BE2C (cell line): ENCODE measurements around the gene ZNF423.

Experiments used
- DNase-seq: peaks from one replicate; pipeline ENCODE4 v3.0.0-alpha.2; 2020
- H3K27me3 ChIP-seq: fragments of 250-450 bp; sonication (Bioruptor Pico); 2 replicates; pipeline ENCODE4 v1.5.1; 2020; ENCODE audit warnings: mild to moderate bottlenecking
- H3K36me3 ChIP-seq: fragments of 250-450 bp; sonication (Bioruptor Pico); 2 replicates; pipeline ENCODE4 v1.5.1; 2020; ENCODE audit warnings: mild to moderate bottlenecking
- H3K4me1 ChIP-seq: fragments of 250-450 bp; sonication (Bioruptor Pico); 2 replicates; pipeline ENCODE4 v1.5.1; 2020
- H3K4me3 ChIP-seq: 2 replicates; pipeline ENCODE4 v1.5.1; 2011; ENCODE audit warnings: low read depth, low read length
- H3K9me3 ChIP-seq: fragments of 250-450 bp; sonication (Bioruptor Pico); 2 replicates; pipeline ENCODE4 v1.5.1; 2020
- TF ChIP-seq, protein P1 (sequence below): IDR thresholded peaks from 2 replicates; pipeline ENCODE4 v1.5.1; 2012; ENCODE audit warnings: mild to moderate bottlenecking, low read depth, low read length

The ZNF423 gene

DNA sequence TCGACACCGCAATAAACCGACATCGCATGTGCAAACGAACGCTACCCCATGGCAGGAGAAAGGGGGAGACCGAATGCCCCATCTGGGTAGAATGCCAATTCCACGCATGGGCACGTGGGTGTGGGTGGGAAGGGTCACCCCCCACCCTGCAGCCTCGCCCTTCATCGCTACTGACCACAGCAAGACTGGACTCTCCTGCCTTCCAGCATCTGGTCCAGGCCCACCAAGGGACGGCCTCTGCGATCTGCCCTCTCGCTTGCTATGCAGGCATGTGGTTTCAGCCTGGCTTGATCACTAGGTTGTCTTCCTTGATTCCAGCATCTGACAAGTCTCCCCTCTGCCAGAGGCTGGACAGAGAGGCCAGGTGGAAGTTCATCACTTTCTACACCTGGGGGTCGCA lies 323.0 kb downstream of the ZNF423 start:
- Histone ChIP-seq H3K9me3 (no peaks in the 10 kb centered on the region), H3K4me1 (peaks cover 21% of the 10 kb centered on the region), H3K4me3 (no peak overlapping the region), H3K27me3 (no peaks in the 10 kb centered on the region), H3K36me3 (no peaks in the 10 kb centered on the region)
- TF ChIP-seq, protein P1, sequence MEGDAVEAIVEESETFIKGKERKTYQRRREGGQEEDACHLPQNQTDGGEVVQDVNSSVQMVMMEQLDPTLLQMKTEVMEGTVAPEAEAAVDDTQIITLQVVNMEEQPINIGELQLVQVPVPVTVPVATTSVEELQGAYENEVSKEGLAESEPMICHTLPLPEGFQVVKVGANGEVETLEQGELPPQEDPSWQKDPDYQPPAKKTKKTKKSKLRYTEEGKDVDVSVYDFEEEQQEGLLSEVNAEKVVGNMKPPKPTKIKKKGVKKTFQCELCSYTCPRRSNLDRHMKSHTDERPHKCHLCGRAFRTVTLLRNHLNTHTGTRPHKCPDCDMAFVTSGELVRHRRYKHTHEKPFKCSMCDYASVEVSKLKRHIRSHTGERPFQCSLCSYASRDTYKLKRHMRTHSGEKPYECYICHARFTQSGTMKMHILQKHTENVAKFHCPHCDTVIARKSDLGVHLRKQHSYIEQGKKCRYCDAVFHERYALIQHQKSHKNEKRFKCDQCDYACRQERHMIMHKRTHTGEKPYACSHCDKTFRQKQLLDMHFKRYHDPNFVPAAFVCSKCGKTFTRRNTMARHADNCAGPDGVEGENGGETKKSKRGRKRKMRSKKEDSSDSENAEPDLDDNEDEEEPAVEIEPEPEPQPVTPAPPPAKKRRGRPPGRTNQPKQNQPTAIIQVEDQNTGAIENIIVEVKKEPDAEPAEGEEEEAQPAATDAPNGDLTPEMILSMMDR, result no peak
- no peak for DNase-seq

DNA sequence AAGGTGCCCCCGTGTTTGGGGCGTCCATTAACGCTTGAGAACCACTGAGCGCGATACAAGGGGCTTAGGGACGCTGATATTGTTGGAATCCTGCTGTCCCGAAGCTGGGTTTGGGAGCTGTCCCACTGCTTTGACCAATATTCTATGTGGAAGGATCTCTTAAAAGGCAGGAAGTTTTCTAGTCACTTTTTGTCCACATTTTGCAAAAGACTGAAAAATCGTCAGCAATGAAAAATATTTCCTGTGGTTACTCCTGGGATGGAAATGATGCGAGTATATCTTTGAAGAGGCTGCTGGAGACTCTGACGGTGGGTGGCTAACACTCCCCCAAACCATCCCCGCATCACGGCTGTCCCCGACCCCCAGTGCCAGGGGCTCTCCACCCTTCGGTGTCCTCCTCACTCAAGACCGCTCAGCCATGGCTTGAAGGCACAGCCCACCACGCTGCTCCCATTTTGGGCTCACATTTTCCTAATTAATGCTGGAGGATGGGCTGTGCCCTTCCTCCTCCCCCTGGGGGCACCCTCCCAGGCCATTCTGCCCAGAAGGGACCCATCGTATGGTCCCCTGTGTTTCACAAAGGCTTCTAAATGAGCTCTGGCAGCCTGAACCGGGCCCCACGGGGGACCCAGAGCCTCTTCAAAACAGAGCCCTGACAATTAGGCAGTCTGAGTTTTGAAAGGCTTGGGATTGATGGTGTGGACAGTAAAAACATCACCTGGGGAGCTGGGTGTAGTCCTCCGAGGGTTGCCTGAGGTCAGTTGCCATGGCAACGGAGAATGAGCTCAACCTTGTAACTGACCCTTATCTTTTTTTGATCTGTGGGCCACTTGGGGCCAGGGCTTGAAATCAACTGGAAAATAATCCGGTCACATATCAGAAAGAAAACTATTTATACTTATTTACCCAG lies 323.7 kb downstream of the ZNF423 start:
- peaks cover 27% of the 10 kb centered on the region for H3K4me1 ChIP-seq
- H3K36me3 ChIP-seq, result no peaks in the 10 kb centered on the region
- no peaks in the 10 kb centered on the region for H3K9me3 ChIP-seq
- no peak overlapping the region for H3K4me3 ChIP-seq
- DNase-seq, result no peak
- no peaks in the 10 kb centered on the region for H3K27me3 ChIP-seq
- TF ChIP-seq, protein P1, result no peak

DNA sequence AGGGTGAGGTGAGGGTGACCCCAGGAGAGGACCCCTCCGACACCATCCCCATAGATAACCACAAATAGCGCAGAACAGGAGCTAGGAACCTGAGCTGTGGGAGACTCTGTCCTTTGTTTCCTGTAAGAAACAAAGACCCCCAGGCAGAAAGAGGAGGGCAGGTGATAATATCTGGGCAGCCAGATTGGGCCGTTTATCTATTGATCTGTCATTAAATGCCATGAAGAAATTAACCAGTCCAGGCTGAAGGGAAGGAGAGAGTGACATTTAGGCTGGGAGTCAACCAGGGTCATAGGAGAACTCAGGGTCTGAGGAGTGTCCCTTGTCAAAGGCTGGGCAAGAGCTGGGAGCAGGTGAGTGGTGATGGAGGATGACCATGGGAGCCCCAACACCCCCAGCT lies 324.5 kb downstream of the ZNF423 start:
- DNase-seq, result no peak
- no peaks in the 10 kb centered on the region for H3K9me3 ChIP-seq
- H3K27me3 ChIP-seq, result no peaks in the 10 kb centered on the region
- TF ChIP-seq, protein P1, result no peak
- H3K4me3 ChIP-seq, result no peak overlapping the region
- H3K4me1 ChIP-seq, result peaks cover 27% of the 10 kb centered on the region
- no peaks in the 10 kb centered on the region for H3K36me3 ChIP-seq

DNA sequence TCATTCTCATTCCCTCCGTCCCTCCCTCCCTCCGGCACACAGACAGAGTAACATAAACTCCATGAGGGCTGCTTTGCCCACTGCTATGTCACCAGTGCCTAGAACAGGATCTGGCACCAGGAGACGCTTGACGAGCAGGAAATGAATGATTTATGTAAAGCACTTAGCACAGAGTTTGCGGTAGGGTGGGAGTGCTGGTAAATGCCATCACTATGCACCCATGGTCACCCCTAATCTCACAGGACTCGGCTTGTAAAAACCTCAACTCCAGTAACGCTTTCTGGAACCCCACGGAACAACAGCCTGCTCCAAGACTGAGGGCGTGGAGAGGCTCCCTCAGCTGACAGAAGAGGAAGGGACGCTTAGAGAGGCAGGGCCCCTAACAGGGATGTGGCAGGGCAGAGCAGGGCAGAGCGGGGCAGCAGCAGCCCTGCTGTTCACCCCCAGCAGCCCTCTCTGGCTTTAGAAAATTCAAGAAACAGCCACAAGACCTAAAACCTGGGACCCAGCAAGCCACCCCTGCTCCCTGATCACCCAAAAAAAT lies 325.4 kb downstream of the ZNF423 start:
- no peak overlapping the region for H3K4me3 ChIP-seq
- no peak for DNase-seq
- peaks cover 27% of the 10 kb centered on the region for H3K4me1 ChIP-seq
- no peaks in the 10 kb centered on the region for H3K9me3 ChIP-seq
- TF ChIP-seq, protein P1, result no peak
- H3K27me3 ChIP-seq, result no peaks in the 10 kb centered on the region
- no peaks in the 10 kb centered on the region for H3K36me3 ChIP-seq

DNA sequence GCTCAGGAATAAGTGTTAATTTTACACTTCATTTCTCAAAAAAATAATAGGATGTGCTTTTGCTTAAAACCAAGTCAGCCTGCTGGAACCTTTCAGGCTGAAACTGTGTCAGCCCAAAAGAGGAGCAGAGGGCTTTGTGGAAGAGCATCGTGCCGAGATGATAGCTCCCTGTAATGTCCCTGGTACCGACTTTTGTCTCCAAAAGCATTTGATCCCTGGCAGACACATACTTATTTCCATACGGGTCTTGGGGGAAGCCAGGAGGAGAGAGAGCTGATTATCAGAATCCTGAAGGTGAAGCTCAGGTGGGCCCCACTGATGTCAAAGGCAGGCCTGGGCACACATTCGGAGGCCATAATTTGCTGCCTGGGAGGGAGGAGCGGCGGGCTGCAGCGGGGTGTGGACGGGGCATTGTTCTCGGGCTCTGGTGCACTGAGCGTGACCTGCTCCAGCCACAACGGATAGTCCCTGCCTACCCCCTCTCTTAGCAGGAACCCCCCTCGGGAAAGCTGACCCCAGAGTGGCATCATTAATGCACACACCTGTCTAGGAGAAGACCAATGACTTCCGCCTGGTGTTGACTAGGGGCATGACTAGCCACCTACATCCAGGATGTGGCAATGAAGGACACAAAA lies 326.4 kb downstream of the ZNF423 start:
- DNase-seq, result no peak
- no peaks in the 10 kb centered on the region for H3K9me3 ChIP-seq
- H3K27me3 ChIP-seq, result no peaks in the 10 kb centered on the region
- H3K4me3 ChIP-seq, result no peak overlapping the region
- H3K36me3 ChIP-seq, result no peaks in the 10 kb centered on the region
- H3K4me1 ChIP-seq, result peaks cover 33% of the 10 kb centered on the region
- TF ChIP-seq, protein P1, result no peak
